ENCODE measurements around the gene UNK.

GRCh38 chr17:75840799-75841164 is 56.2 kb downstream of the UNK start:
- TF ChIP-seq, protein P1, sequence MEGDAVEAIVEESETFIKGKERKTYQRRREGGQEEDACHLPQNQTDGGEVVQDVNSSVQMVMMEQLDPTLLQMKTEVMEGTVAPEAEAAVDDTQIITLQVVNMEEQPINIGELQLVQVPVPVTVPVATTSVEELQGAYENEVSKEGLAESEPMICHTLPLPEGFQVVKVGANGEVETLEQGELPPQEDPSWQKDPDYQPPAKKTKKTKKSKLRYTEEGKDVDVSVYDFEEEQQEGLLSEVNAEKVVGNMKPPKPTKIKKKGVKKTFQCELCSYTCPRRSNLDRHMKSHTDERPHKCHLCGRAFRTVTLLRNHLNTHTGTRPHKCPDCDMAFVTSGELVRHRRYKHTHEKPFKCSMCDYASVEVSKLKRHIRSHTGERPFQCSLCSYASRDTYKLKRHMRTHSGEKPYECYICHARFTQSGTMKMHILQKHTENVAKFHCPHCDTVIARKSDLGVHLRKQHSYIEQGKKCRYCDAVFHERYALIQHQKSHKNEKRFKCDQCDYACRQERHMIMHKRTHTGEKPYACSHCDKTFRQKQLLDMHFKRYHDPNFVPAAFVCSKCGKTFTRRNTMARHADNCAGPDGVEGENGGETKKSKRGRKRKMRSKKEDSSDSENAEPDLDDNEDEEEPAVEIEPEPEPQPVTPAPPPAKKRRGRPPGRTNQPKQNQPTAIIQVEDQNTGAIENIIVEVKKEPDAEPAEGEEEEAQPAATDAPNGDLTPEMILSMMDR (IDR thresholded peaks at IDR 0.05; ENCODE audit: low read depth, low read length, missing input control) = no peak
- TF ChIP-seq GABPA (IDR thresholded peaks at IDR 0.05 in 1 of 2, conservative IDR thresholded peaks at IDR 0.05 in 1 of 2) = no peak
- TF ChIP-seq FOXA1 (IDR thresholded peaks at IDR 0.05) = no peak
- no peak for TF ChIP-seq NR2F2 (IDR thresholded peaks at IDR 0.05)
- no peak for TF ChIP-seq EGR1 (IDR thresholded peaks at IDR 0.05; ENCODE audit: low read depth in 2 of 2)
- TF ChIP-seq, protein P2, sequence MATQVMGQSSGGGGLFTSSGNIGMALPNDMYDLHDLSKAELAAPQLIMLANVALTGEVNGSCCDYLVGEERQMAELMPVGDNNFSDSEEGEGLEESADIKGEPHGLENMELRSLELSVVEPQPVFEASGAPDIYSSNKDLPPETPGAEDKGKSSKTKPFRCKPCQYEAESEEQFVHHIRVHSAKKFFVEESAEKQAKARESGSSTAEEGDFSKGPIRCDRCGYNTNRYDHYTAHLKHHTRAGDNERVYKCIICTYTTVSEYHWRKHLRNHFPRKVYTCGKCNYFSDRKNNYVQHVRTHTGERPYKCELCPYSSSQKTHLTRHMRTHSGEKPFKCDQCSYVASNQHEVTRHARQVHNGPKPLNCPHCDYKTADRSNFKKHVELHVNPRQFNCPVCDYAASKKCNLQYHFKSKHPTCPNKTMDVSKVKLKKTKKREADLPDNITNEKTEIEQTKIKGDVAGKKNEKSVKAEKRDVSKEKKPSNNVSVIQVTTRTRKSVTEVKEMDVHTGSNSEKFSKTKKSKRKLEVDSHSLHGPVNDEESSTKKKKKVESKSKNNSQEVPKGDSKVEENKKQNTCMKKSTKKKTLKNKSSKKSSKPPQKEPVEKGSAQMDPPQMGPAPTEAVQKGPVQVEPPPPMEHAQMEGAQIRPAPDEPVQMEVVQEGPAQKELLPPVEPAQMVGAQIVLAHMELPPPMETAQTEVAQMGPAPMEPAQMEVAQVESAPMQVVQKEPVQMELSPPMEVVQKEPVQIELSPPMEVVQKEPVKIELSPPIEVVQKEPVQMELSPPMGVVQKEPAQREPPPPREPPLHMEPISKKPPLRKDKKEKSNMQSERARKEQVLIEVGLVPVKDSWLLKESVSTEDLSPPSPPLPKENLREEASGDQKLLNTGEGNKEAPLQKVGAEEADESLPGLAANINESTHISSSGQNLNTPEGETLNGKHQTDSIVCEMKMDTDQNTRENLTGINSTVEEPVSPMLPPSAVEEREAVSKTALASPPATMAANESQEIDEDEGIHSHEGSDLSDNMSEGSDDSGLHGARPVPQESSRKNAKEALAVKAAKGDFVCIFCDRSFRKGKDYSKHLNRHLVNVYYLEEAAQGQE (IDR thresholded peaks at IDR 0.05) = no peak
- no peak for TF ChIP-seq SP1 (IDR thresholded peaks at IDR 0.05)
